Measurements from ENCODE around the gene SRSF7. TPM values are rescaled to one million over a fixed set of nuclear protein-coding genes. Genes with fewer than 3 reads are reported as not detected.
A peak's percentile ranks its signal among the peaks of the same experiment; 100 is the strongest.

The SRSF7 gene
- total and polyA plus RNA-seq, 9 of the 15 experiments (the other 6 are each of a cell fraction or from before 2014, with no cell fraction given): 219 to 726 (median 375) TPM

DNA sequence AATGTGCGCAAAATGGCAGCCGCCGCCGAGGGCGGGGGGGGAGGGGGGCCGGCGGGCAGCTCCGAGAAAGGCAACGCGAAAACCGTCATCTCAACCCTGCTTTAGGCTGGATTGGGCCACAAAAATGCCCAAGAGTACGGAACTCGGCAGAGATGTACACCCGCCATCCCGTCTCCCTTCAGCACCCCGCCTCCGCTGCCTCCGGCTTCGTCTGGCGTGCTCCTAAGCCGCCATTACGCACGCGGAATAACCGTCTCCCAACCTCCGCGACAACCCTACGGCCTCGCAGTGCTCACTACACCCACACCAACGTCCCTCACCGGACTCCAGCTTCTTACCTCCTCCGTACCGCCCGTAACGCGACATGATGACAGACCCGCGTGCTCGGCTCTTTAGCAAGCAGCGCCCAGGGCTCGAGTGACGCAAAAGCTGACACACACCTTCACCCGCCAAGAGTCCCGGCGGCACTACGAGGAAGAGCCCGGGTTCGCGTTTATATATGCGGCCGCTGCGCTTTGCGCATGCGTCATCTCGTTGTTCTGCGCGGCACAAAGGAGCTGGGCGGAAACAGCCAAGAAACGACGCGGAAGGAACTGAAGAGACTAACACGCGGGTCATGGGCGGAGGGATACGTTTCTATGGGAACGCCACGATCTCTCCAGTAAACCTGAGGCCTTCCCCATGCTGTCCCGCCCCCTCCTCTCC, at the start of gene SRSF7 (continued):
- TF ChIP-seq, protein P1, sequence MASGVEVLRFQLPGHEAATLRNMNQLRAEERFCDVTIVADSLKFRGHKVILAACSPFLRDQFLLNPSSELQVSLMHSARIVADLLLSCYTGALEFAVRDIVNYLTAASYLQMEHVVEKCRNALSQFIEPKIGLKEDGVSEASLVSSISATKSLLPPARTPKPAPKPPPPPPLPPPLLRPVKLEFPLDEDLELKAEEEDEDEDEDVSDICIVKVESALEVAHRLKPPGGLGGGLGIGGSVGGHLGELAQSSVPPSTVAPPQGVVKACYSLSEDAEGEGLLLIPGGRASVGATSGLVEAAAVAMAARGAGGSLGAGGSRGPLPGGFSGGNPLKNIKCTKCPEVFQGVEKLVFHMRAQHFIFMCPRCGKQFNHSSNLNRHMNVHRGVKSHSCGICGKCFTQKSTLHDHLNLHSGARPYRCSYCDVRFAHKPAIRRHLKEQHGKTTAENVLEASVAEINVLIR (CRISPR knock-in tag; IDR thresholded peaks at IDR 0.05): peak; percentile 55; the same call in 1 of the 2 replicates
- 0 out of 2 replicates have a peak, but pooled peaks have one; percentile 53 for TF ChIP-seq JUN (IDR thresholded peaks at IDR 0.05; ENCODE audit: borderline replicate concordance, low read depth, low read length)
- TF ChIP-seq JUN (CRISPR knock-in tag; IDR thresholded peaks at IDR 0.05; ENCODE audit: borderline replicate concordance): no peak; the same call in 1 of the 2 replicates
- TF ChIP-seq RUNX1 (IDR thresholded peaks at IDR 0.05; ENCODE audit: low read depth): peak; percentile 74; the same call in 1 of the 2 replicates
- peak in 1 of 2 experiments; percentile 53; a peak in 1 of 4 replicates for TF ChIP-seq MCM7 (IDR thresholded peaks at IDR 0.05)
- TF ChIP-seq, protein P2, sequence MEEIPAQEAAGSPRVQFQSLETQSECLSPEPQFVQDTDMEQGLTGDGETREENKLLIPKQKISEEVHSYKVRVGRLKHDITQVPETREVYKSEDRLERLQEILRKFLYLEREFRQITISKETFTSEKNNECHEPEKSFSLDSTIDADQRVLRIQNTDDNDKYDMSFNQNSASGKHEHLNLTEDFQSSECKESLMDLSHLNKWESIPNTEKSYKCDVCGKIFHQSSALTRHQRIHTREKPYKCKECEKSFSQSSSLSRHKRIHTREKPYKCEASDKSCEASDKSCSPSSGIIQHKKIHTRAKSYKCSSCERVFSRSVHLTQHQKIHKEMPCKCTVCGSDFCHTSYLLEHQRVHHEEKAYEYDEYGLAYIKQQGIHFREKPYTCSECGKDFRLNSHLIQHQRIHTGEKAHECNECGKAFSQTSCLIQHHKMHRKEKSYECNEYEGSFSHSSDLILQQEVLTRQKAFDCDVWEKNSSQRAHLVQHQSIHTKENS (CRISPR knock-in tag; IDR thresholded peaks at IDR 0.05): no peak
- peak; percentile 84 for TF ChIP-seq HNRNPLL (IDR thresholded peaks at IDR 0.05; ENCODE audit: low read depth, low read length, poor library complexity, severe bottlenecking)
- peak; percentile 93 to 94 for TF ChIP-seq NRF1 (conservative IDR thresholded peaks at IDR 0.05 in 1 of 2, IDR thresholded peaks at IDR 0.05 in 1 of 2)
- TF ChIP-seq TCF3 (CRISPR knock-in tag; IDR thresholded peaks at IDR 0.05): no peak; the same call in 1 of the 2 replicates
- TF ChIP-seq, protein P3, sequence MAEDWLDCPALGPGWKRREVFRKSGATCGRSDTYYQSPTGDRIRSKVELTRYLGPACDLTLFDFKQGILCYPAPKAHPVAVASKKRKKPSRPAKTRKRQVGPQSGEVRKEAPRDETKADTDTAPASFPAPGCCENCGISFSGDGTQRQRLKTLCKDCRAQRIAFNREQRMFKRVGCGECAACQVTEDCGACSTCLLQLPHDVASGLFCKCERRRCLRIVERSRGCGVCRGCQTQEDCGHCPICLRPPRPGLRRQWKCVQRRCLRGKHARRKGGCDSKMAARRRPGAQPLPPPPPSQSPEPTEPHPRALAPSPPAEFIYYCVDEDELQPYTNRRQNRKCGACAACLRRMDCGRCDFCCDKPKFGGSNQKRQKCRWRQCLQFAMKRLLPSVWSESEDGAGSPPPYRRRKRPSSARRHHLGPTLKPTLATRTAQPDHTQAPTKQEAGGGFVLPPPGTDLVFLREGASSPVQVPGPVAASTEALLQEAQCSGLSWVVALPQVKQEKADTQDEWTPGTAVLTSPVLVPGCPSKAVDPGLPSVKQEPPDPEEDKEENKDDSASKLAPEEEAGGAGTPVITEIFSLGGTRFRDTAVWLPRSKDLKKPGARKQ (CRISPR knock-in tag; IDR thresholded peaks at IDR 0.05): no peak
- no peak for TF ChIP-seq RBBP5 (IDR thresholded peaks at IDR 0.05; ENCODE audit: borderline replicate concordance, insufficient read depth, low read length, poor library complexity, severe bottlenecking)
- no peak for TF ChIP-seq ZNF274 (IDR thresholded peaks at IDR 0.05; ENCODE audit: borderline replicate concordance, low read depth, low read length)
- TF ChIP-seq ZNF384 (IDR thresholded peaks at IDR 0.05; ENCODE audit: low read depth, low read length): peak; percentile 3; the same call in 1 of the 2 replicates
- peak; percentile 100 for TF ChIP-seq SUPT5H (IDR thresholded peaks at IDR 0.05)
- TF ChIP-seq GTF2F1 (IDR thresholded peaks at IDR 0.05; ENCODE audit: low read depth, low read length): peak; percentile 98
- peak; percentile 26; the same call in 1 of the 2 replicates for TF ChIP-seq MTA1 (IDR thresholded peaks at IDR 0.05; ENCODE audit: borderline replicate concordance)
- TF ChIP-seq FOXJ2 (tag; IDR thresholded peaks at IDR 0.05): peak; percentile 96
- peak; percentile 67 for TF ChIP-seq PCBP1 (IDR thresholded peaks at IDR 0.05; ENCODE audit: low read depth, low read length, poor library complexity, severe bottlenecking)
- TF ChIP-seq ARID2 (IDR thresholded peaks at IDR 0.05): peak; percentile 68; the same call in 1 of the 2 replicates
- TF ChIP-seq ZNF830 (CRISPR knock-in tag; IDR thresholded peaks at IDR 0.05): peak; percentile 96
- TF ChIP-seq ELF1 (tag; IDR thresholded peaks at IDR 0.05): peak; percentile 91
- no peak for TF ChIP-seq ZNF354B (CRISPR knock-in tag; IDR thresholded peaks at IDR 0.05)
- TF ChIP-seq, protein P4, sequence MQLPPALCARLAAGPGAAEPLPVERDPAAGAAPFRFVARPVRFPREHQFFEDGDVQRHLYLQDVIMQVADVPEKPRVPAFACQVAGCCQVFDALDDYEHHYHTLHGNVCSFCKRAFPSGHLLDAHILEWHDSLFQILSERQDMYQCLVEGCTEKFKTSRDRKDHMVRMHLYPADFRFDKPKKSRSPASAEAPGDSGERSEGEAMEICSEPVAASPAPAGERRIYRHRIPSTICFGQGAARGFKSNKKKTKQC (CRISPR knock-in tag; IDR thresholded peaks at IDR 0.05): peak; percentile 98
- no peak for TF ChIP-seq HMG20A (CRISPR knock-in tag; conservative IDR thresholded peaks at IDR 0.05)

All from K562 (cell line).